Endothelial cell of umbilical vein (primary cell): ENCODE results near the gene TCERG1L.

Experiments used
- EZH2 ChIP-seq: IDR thresholded peaks from 2 replicates; pipeline ENCODE4 v1.6.1; 2012; ENCODE audit warnings: borderline replicate concordance, low read depth, mild to moderate bottlenecking, moderate library complexity, low read length, inconsistent platforms; ENCODE audit not compliant: severe bottlenecking
- JUN ChIP-seq: IDR thresholded peaks from 2 replicates; pipeline ENCODE4 v1.6.1; 2011; ENCODE audit warnings: borderline replicate concordance, low read depth; ENCODE audit not compliant: insufficient read length, insufficient read depth
- MYC ChIP-seq: IDR thresholded peaks from one replicate; pipeline ENCODE4 v1.6.1; 2011; ENCODE audit warnings: mild to moderate bottlenecking, low read depth, low read length
- POLR2A ChIP-seq: IDR thresholded peaks from 2 replicates; pipeline ENCODE4 v1.6.1; 2012; ENCODE audit warnings: low read depth, mild to moderate bottlenecking, control low read depth, low read length
- POLR2AphosphoS5 ChIP-seq: IDR thresholded peaks from 2 replicates; pipeline ENCODE4 v1.6.1; 2012; ENCODE audit warnings: low read depth, mild to moderate bottlenecking, control low read depth, low read length, moderate library complexity; ENCODE audit not compliant: insufficient read depth
- TF ChIP-seq, protein P1 (sequence below), 2 donors: IDR thresholded peaks; 1 replicate in 1 of 2; 2 replicates in 1 of 2; pipeline ENCODE4 v1.5.1; 2011; ENCODE audit warnings: low read length in 2 of 2, mild to moderate bottlenecking in 2 of 2, moderate library complexity in 2 of 2, control low read depth in 1 of 2, inconsistent platforms in 1 of 2, low read depth in 1 of 2; ENCODE audit not compliant: insufficient read depth in 1 of 2; ENCODE audit errors: extremely low read depth in 1 of 2

DNA sequence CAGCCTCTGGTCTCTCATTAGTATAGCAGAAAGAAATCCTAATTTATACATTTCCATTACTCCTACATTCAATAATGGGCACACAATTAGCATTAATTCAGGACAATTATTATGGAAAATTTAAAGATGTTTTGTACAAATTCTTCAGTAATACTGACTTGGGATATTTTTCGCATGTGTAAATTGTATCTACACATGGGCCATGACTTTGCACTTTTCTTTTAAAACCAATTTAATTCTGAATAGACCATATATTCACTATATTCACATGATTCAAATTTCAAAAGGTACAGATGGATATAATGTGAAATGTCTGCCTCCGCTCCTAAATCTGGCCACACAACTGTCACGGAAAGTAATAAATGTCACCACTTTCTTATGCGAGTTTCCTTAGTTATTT is 123.0 kb downstream of the TCERG1L start:
- TF ChIP-seq, protein P1, sequence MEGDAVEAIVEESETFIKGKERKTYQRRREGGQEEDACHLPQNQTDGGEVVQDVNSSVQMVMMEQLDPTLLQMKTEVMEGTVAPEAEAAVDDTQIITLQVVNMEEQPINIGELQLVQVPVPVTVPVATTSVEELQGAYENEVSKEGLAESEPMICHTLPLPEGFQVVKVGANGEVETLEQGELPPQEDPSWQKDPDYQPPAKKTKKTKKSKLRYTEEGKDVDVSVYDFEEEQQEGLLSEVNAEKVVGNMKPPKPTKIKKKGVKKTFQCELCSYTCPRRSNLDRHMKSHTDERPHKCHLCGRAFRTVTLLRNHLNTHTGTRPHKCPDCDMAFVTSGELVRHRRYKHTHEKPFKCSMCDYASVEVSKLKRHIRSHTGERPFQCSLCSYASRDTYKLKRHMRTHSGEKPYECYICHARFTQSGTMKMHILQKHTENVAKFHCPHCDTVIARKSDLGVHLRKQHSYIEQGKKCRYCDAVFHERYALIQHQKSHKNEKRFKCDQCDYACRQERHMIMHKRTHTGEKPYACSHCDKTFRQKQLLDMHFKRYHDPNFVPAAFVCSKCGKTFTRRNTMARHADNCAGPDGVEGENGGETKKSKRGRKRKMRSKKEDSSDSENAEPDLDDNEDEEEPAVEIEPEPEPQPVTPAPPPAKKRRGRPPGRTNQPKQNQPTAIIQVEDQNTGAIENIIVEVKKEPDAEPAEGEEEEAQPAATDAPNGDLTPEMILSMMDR (IDR thresholded peaks at IDR 0.05; ENCODE audit: extremely low read depth in 1 of 2, insufficient read depth in 1 of 2, low read depth in 1 of 2, low read length in 2 of 2) = no peak
- no peak for TF ChIP-seq POLR2A
- TF ChIP-seq POLR2AphosphoS5 = no peak
- TF ChIP-seq MYC = no peak
- no peak for TF ChIP-seq EZH2
- TF ChIP-seq JUN = no peak
